A549 (cell line): ENCODE data around the gene ROS1.

Source experiments
- CTCF ChIP-seq: fragments of >200 bp; sonication (Bioruptor Twin); formaldehyde crosslinking; IDR thresholded peaks from 3 replicates; pipeline ENCODE4 v1.5.1; 2016
- RAD21 ChIP-seq, 2 experiments: fragments of >200 bp in 1 of 2; sonication (Bioruptor Twin) in 1 of 2; formaldehyde crosslinking in 1 of 2; IDR thresholded peaks in 1 of 2; conservative IDR thresholded peaks in 1 of 2; 2 replicates in 1 of 2; 3 replicates in 1 of 2; pipeline ENCODE4 v1.6.1; 2012 to 2018; ENCODE audit warnings: inconsistent platforms in 1 of 2

DNA sequence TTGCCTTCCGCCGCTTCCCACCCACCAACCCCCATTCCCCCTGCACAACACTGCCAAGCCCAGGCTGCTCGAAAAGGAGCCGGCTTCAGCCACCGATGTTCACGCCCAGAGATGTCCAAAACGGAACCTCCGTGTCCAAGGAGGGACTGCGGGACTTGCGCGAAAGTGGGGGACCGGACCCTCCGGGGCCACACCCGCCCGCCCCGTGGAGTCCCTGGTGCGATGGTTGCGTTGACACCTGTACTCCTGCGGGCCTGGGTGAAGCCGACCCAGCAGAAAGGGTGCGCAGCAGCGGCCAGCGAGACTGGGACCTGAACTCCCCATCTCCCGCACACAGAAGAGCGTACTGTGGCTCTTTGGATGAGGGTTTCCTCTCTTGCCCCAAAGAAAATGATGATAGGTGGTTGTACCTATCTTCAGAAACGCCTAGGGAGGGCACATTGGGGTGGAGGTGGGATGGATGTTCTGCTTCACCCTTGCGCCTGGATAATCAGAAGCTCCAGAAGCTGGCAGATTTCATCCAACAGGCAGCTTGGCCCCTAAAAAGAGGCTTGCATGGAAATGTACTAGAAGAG lies 162.3 kb downstream of the ROS1 start:
- no peak for TF ChIP-seq RAD21 (conservative IDR thresholded peaks at IDR 0.05 in 1 of 2, IDR thresholded peaks at IDR 0.05 in 1 of 2)
- no peak for TF ChIP-seq CTCF
